GM13977 (cell line): Measurements from ENCODE around the gene TMEM161B.

Experiments
- DNase-seq: peaks from one replicate; pipeline ENCODE4 v3.0.0; 2012; ENCODE audit warnings: low spot score
- CTCF ChIP-seq: IDR thresholded peaks from 2 replicates; pipeline ENCODE4 v1.5.1; 2012; ENCODE audit warnings: mild to moderate bottlenecking, control low read depth; ENCODE audit not compliant: insufficient read depth; ENCODE audit errors: extremely low read depth, missing control alignments
- in situ Hi-C: fragments of 300-500 bp; cut with MboI; formaldehyde crosslinking; loops from one replicate; pipeline ENCODE4 v1.12.0; 2022; ENCODE audit warnings: low sequenced_read_pairs, low pct_unique_long_range_greater_than_20kb, mixed read lengths, inconsistent platforms; ENCODE audit not compliant: unreplicated experiment

Gene TMEM161B

GRCh38 chr5:88226881-88227450, 41.7 kb downstream of the TMEM161B start:
- in situ Hi-C loops: no loop called here
- TF ChIP-seq CTCF: no peak
- no peak for DNase-seq

- in situ Hi-C loops: no loop called here
- no peak for DNase-seq
- no peak for TF ChIP-seq CTCF
Observed at GRCh38 chr5:88214655-88215054, 54.0 kb downstream of the TMEM161B start.

DNA sequence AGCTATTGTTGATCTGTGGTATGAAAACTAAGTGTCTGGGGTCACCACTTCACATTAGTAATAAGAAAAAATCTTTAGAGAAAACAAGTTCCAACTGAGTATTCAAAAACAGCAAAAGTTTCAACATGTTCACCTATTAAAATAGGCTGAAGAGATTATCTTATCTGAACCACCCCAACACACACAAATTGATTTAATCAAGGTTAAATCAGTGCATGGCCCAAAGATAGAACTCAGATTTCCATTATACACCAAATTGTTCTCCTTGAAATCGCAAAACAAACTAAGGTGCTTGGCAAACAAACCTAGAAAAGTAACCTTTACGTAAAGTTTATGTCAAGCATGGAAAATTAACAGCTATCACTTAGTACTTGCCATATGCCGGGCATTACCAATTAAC, 61.1 kb downstream of the TMEM161B start:
- TF ChIP-seq CTCF: no peak
- no peak for DNase-seq
- in situ Hi-C loops: no loop called here

DNA sequence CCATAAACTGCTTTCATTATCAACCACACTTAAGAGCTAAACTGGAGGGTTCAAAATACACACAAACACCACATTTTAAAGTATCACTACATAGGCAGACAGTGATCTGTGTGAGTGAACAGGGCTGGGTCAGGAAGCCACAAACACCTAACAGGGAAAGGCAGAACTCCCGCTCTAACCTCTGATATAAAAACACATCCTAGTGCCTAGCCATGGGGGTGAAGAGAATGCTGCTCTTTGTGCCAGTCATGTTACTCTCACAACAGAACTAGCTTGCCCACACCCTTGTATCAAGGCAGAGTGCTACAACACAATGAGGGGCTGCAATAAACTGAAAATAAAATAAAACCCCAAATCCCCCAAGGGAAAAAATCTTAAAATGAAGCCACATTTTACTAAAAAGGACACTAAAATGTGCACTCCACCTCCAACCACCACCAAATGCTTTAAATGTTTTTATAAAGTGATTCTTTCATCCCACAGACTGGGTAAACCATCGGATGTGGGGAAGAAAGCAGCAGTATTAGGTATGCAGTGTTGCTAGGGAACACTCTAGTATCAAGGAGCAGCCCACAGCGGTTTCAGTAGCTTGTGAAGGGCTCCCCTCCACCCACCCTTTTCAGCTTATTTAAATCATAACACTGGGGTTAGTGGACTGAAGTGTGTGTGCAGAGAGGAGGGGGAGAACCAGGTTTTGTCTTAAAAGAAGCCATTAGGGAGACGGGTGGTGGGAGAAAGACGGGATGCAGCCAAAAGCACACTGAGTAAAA, 64.5 kb downstream of the TMEM161B start:
- in situ Hi-C loops: no loop called here
- DNase-seq: no peak
- no peak for TF ChIP-seq CTCF

- DNase-seq: no peak
Observed at GRCh38 chr5:88195636-88196035, 73.0 kb downstream of the TMEM161B start.

DNA sequence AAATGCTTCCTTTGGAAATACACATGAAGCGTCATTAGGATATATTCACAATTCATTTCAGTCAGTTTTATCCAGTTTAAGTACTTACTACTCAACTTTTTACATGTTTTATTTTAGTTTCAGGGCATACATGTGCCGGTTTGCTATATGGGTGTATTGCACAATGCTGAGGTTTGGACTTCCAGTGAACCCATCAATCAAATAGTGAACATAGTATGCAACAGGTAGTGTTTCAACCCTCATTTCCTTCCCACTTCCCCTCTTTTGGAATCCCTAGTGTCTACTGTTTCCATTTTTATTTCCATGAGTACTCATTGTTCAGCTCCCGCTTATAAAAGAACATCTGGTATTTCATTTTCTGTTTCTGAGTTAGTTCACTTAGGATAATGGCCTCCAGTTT, 74.7 kb downstream of the TMEM161B start:
- no peak for DNase-seq
- TF ChIP-seq CTCF: no peak
- in situ Hi-C loops: no loop called here

More at GRCh38 chr5:88195636-88196035, 73.0 kb downstream of the TMEM161B start:
- TF ChIP-seq CTCF: no peak
- in situ Hi-C loops: no loop called here
